Measurements from ENCODE around the gene REG1B.

Gene REG1B

GRCh38 chr2:79114797-79115494, 27.2 kb upstream of the REG1B start:
- DNase-seq (ENCODE audit: low read depth in 1 of 2, low spot score in 1 of 2): no peak
- H3K27me3 ChIP-seq (ENCODE audit: insufficient read depth, poor library complexity, severe bottlenecking): no peaks in the 10 kb centered on the region
- no peak overlapping the region for H3K27ac ChIP-seq (replicated peaks)
- H3K4me3 ChIP-seq (replicated peaks; ENCODE audit: insufficient read depth, low read length): no peak overlapping the region
- no peak for TF ChIP-seq POLR2AphosphoS5 (IDR thresholded peaks at IDR 0.05; ENCODE audit: low read depth)
- no peak for TF ChIP-seq GABPA (IDR thresholded peaks at IDR 0.05; ENCODE audit: low read depth)
- no peak for TF ChIP-seq CTCF (IDR thresholded peaks at IDR 0.05; ENCODE audit: insufficient read depth, low read length)
- no peak for TF ChIP-seq REST (IDR thresholded peaks at IDR 0.05; ENCODE audit: insufficient replicate concordance, low read depth)
- TF ChIP-seq SPI1 (IDR thresholded peaks at IDR 0.05; ENCODE audit: borderline replicate concordance, low read depth): no peak

GRCh38 chr2:79112269-79112668, 24.5 kb upstream of the REG1B start:
- DNase-seq (ENCODE audit: low read depth in 1 of 2, low spot score in 1 of 2): no peak
- Histone ChIP-seq H3K27ac (replicated peaks) (no peak overlapping the region), H3K4me3 (replicated peaks; ENCODE audit: insufficient read depth, low read length) (no peak overlapping the region), H3K27me3 (ENCODE audit: insufficient read depth, poor library complexity, severe bottlenecking) (no peaks in the 10 kb centered on the region)
- TF ChIP-seq SPI1 (IDR thresholded peaks at IDR 0.05; ENCODE audit: borderline replicate concordance, low read depth): no peak
- TF ChIP-seq CTCF (IDR thresholded peaks at IDR 0.05; ENCODE audit: insufficient read depth, low read length): no peak
- no peak for TF ChIP-seq POLR2AphosphoS5 (IDR thresholded peaks at IDR 0.05; ENCODE audit: low read depth)
- no peak for TF ChIP-seq REST (IDR thresholded peaks at IDR 0.05; ENCODE audit: insufficient replicate concordance, low read depth)
- TF ChIP-seq GABPA (IDR thresholded peaks at IDR 0.05; ENCODE audit: low read depth): no peak

- Histone ChIP-seq H3K27me3 (ENCODE audit: insufficient read depth, poor library complexity, severe bottlenecking) (no peaks in the 10 kb centered on the region), H3K4me3 (replicated peaks; ENCODE audit: insufficient read depth, low read length) (no peak overlapping the region), H3K27ac (replicated peaks) (no peak overlapping the region)
- no peak for TF ChIP-seq REST (IDR thresholded peaks at IDR 0.05; ENCODE audit: insufficient replicate concordance, low read depth)
- TF ChIP-seq POLR2AphosphoS5 (IDR thresholded peaks at IDR 0.05; ENCODE audit: low read depth): no peak
- no peak for TF ChIP-seq CTCF (IDR thresholded peaks at IDR 0.05; ENCODE audit: insufficient read depth, low read length)
- TF ChIP-seq SPI1 (IDR thresholded peaks at IDR 0.05; ENCODE audit: borderline replicate concordance, low read depth): no peak
- TF ChIP-seq GABPA (IDR thresholded peaks at IDR 0.05; ENCODE audit: low read depth): no peak
- no peak for DNase-seq (ENCODE audit: low read depth in 1 of 2, low spot score in 1 of 2)
Measured at GRCh38 chr2:79105259-79105658, 17.5 kb upstream of the REG1B start.

Measured in HL-60 (cell line).